ENCODE results near the gene TRUB1. TPM values are rescaled to one million over a fixed set of nuclear protein-coding genes. Genes with fewer than 3 reads are reported as not detected.

Gene TRUB1
- total RNA-seq, 2 experiments from 2014 or later: 18.7 to 25.1 TPM

- Histone ChIP-seq H3K9me2 (ENCODE audit: insufficient read depth, low read length) (no peaks in the 10 kb centered on the region), H3K4me1 (ENCODE audit: insufficient read depth, low read length, poor library complexity, severe bottlenecking) (no peaks in the 10 kb centered on the region), H4K20me1 (ENCODE audit: insufficient read depth, low read length) (no peaks in the 10 kb centered on the region), H2AFZ (ENCODE audit: low read length) (no peak overlapping the region), H3K27ac (ENCODE audit: low read depth, low read length, poor library complexity, severe bottlenecking) (no peak overlapping the region), H3K36me3 (ENCODE audit: insufficient read depth, low read length) (peaks cover 39% of the 10 kb centered on the region), H3K9me3 (ENCODE audit: low read length) (peaks cover 23% of the 10 kb centered on the region), H3K4me3 (ENCODE audit: low read depth, low read length, poor library complexity, severe bottlenecking) (no peak overlapping the region), H3K79me2 (ENCODE audit: insufficient read depth, low read depth, low read length) (no peaks in the 10 kb centered on the region), H3K4me2 (ENCODE audit: low read length) (no peak overlapping the region)
- TF ChIP-seq EZH2phosphoT487 (IDR thresholded peaks at IDR 0.05; ENCODE audit: borderline replicate concordance, low read depth, low read length) (no peak), CTCF (conservative IDR thresholded peaks at IDR 0.05; ENCODE audit: low read length) (no peak)
- CTCF ChIA-PET (ENCODE audit: unreplicated experiment): no interaction called here
- intact Hi-C loops (cut with micrococcal nuclease; ENCODE audit: unreplicated experiment): loop anchor here (5.0 kb wide), 1 partner anchor 304 kb away; no protein-coding TSS in a partner anchor
- POLR2A ChIA-PET: interaction anchor here (0.7 to 1.6 kb wide), 3 partner anchors 8 to 12 kb away, joined by 3 to 5 read pairs (median 3); no protein-coding TSS in a partner anchor
- BruUV-seq (replicated peaks): no TSS peak
- no peak for DNase-seq (ENCODE audit: low spot score)
These were observed 45.0 kb downstream of the TRUB1 start for GRCh38 chr10:114982989-114983388.

- DNase-seq (ENCODE audit: low spot score): no peak
- ChIA-PET POLR2A (interaction anchor here (0.5 to 0.7 kb wide), 3 partner anchors 8 to 886 kb away, joined by 3 to 5 read pairs (median 4); no protein-coding TSS in a partner anchor), CTCF (ENCODE audit: unreplicated experiment) (no interaction called here)
- Histone ChIP-seq H3K36me3 (ENCODE audit: insufficient read depth, low read length) (peaks cover 22% of the 10 kb centered on the region), H4K20me1 (ENCODE audit: insufficient read depth, low read length) (no peaks in the 10 kb centered on the region), H3K4me3 (ENCODE audit: low read depth, low read length, poor library complexity, severe bottlenecking) (no peak overlapping the region), H3K79me2 (ENCODE audit: insufficient read depth, low read depth, low read length) (no peaks in the 10 kb centered on the region), H3K4me2 (ENCODE audit: low read length) (no peak overlapping the region), H3K27ac (ENCODE audit: low read depth, low read length, poor library complexity, severe bottlenecking) (no peak overlapping the region), H2AFZ (ENCODE audit: low read length) (no peak overlapping the region), H3K4me1 (ENCODE audit: insufficient read depth, low read length, poor library complexity, severe bottlenecking) (no peaks in the 10 kb centered on the region), H3K9me3 (ENCODE audit: low read length) (peaks cover 15% of the 10 kb centered on the region), H3K9me2 (ENCODE audit: insufficient read depth, low read length) (no peaks in the 10 kb centered on the region)
- no TSS peak for BruUV-seq (replicated peaks)
- intact Hi-C loops (cut with micrococcal nuclease; ENCODE audit: unreplicated experiment): no loop called here
- TF ChIP-seq CTCF (conservative IDR thresholded peaks at IDR 0.05; ENCODE audit: low read length) (no peak), EZH2phosphoT487 (IDR thresholded peaks at IDR 0.05; ENCODE audit: borderline replicate concordance, low read depth, low read length) (no peak)
These were observed 50.0 kb downstream of the TRUB1 start for GRCh38 chr10:114987995-114988394.

GRCh38 chr10:114990586-114990985 lies 52.6 kb downstream of the TRUB1 start:
- H3K4me3 ChIP-seq (ENCODE audit: low read depth, low read length, poor library complexity, severe bottlenecking): no peak overlapping the region
- no peaks in the 10 kb centered on the region for H4K20me1 ChIP-seq (ENCODE audit: insufficient read depth, low read length)
- TF ChIP-seq EZH2phosphoT487 (IDR thresholded peaks at IDR 0.05; ENCODE audit: borderline replicate concordance, low read depth, low read length) (no peak), CTCF (conservative IDR thresholded peaks at IDR 0.05; ENCODE audit: low read length) (no peak)
- no peaks in the 10 kb centered on the region for H3K9me2 ChIP-seq (ENCODE audit: insufficient read depth, low read length)
- intact Hi-C loops (cut with micrococcal nuclease; ENCODE audit: unreplicated experiment): no loop called here
- no TSS peak for BruUV-seq (replicated peaks)
- H3K4me1 ChIP-seq (ENCODE audit: insufficient read depth, low read length, poor library complexity, severe bottlenecking): no peaks in the 10 kb centered on the region
- ChIA-PET CTCF (ENCODE audit: unreplicated experiment) (no interaction called here), POLR2A (interaction anchor here (1.5 kb wide), 1 partner anchor 29 kb away, joined by 3 read pairs; no protein-coding TSS in a partner anchor)
- H3K4me2 ChIP-seq (ENCODE audit: low read length): no peak overlapping the region
- no peaks in the 10 kb centered on the region for H3K36me3 ChIP-seq (ENCODE audit: insufficient read depth, low read length)
- H3K79me2 ChIP-seq (ENCODE audit: insufficient read depth, low read depth, low read length): no peaks in the 10 kb centered on the region
- no peak overlapping the region for H2AFZ ChIP-seq (ENCODE audit: low read length)
- DNase-seq (ENCODE audit: low spot score): no peak
- H3K27ac ChIP-seq (ENCODE audit: low read depth, low read length, poor library complexity, severe bottlenecking): no peak overlapping the region
- H3K9me3 ChIP-seq (ENCODE audit: low read length): no peaks in the 10 kb centered on the region

Data from OCI-LY7 (cell line).